NB4 (cell line): ENCODE data around the gene ADAMTS12.

Experiments used
- POLR2A ChIP-seq: IDR thresholded peaks from 2 replicates; pipeline ENCODE4 v1.6.1; 2011; ENCODE audit warnings: mild to moderate bottlenecking; ENCODE audit not compliant: insufficient read length; ENCODE audit errors: extremely low read depth
- TF ChIP-seq, protein P1 (sequence below): IDR thresholded peaks from one replicate; pipeline ENCODE4 v1.5.1; 2012; ENCODE audit warnings: low read depth, low read length
- TF ChIP-seq, protein P2 (sequence below): IDR thresholded peaks from 2 replicates; pipeline ENCODE4 v1.6.1; 2011; ENCODE audit warnings: low read depth, low read length

DNA sequence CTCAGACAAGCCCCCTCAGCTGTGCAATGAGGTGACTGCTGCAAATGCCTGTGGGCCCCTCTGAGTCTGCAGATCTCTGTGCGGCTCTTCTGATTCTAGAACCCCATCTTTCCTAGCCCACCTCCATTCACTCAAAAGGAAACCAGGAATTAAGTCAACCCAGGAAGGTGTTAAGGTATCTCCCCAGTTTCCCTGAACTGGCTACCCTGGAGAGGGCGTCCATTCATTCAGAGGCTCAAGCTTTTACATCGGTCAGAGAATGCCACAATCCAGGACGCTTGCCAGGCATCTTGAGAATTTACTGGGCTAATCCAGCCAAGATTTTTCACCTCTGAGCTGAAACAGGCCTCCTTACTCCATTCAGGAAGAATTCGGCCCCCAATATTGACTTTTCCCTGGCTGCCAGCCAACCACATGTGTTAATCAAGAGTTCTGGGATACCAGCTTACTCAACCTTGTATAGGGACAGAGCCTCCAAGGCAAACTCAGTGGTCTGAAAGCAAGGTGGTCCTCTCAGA is 889 bp upstream of the ADAMTS12 start:
- TF ChIP-seq, protein P1, sequence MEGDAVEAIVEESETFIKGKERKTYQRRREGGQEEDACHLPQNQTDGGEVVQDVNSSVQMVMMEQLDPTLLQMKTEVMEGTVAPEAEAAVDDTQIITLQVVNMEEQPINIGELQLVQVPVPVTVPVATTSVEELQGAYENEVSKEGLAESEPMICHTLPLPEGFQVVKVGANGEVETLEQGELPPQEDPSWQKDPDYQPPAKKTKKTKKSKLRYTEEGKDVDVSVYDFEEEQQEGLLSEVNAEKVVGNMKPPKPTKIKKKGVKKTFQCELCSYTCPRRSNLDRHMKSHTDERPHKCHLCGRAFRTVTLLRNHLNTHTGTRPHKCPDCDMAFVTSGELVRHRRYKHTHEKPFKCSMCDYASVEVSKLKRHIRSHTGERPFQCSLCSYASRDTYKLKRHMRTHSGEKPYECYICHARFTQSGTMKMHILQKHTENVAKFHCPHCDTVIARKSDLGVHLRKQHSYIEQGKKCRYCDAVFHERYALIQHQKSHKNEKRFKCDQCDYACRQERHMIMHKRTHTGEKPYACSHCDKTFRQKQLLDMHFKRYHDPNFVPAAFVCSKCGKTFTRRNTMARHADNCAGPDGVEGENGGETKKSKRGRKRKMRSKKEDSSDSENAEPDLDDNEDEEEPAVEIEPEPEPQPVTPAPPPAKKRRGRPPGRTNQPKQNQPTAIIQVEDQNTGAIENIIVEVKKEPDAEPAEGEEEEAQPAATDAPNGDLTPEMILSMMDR = no peak
- TF ChIP-seq POLR2A = no peak
- TF ChIP-seq, protein P2, sequence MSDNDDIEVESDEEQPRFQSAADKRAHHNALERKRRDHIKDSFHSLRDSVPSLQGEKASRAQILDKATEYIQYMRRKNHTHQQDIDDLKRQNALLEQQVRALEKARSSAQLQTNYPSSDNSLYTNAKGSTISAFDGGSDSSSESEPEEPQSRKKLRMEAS = no peak
